Measurements from ENCODE around the gene ITGA2B.
A peak's percentile ranks its signal among the peaks of the same experiment; 100 is the strongest.
"Not testable (repeated sequence)": the region's sequence is repeated elsewhere in the genome, so short reads cannot be mapped to it uniquely, and the experiment has no call there.

ITGA2B gene

GRCh38 chr17:44389281-44389680, at the start of gene ITGA2B:
Gene ITGA2B (minus strand): TSS chr17:44389649. CDS start chr17:44389473, 176 bp downstream.
- DNase-seq (ENCODE audit: low read depth), result peak; percentile 97

GRCh38 chr17:44439168-44439567, 49.7 kb upstream of the ITGA2B start:
- DNase-seq (ENCODE audit: low read depth), result no peak

- no peak for DNase-seq (ENCODE audit: low read depth)
Observed at GRCh38 chr17:44438636-44439035, 49.2 kb upstream of the ITGA2B start.

GRCh38 chr17:44436336-44436735, 46.9 kb upstream of the ITGA2B start:
- no peak for DNase-seq (ENCODE audit: low read depth)

GRCh38 chr17:44432254-44433157, 43.1 kb upstream of the ITGA2B start:
- no peak for DNase-seq (ENCODE audit: low read depth)

- DNase-seq (ENCODE audit: low read depth), result no peak
Observed at GRCh38 chr17:44424828-44425461, 35.5 kb upstream of the ITGA2B start.

- DNase-seq (ENCODE audit: low read depth), result no peak
Observed at GRCh38 chr17:44417553-44417952, 28.1 kb upstream of the ITGA2B start.

GRCh38 chr17:44416558-44417289, 27.3 kb upstream of the ITGA2B start:
- DNase-seq (ENCODE audit: low read depth), result no peak

- no peak for DNase-seq (ENCODE audit: low read depth)
Observed at GRCh38 chr17:44414394-44415155, 25.1 kb upstream of the ITGA2B start.

- DNase-seq (ENCODE audit: low read depth), result no peak
Observed at GRCh38 chr17:44409309-44410028, 20.0 kb upstream of the ITGA2B start.

GRCh38 chr17:44408786-44409185, 19.3 kb upstream of the ITGA2B start:
- DNase-seq (ENCODE audit: low read depth), result no peak

GRCh38 chr17:44402564-44403172, 13.2 kb upstream of the ITGA2B start:
- no peak for DNase-seq (ENCODE audit: low read depth)

GRCh38 chr17:44400226-44400847, 10.9 kb upstream of the ITGA2B start:
- DNase-seq (ENCODE audit: low read depth), result no peak

GRCh38 chr17:44398692-44399691, 9.5 kb upstream of the ITGA2B start:
- DNase-seq (ENCODE audit: low read depth), result no peak

- no peak for DNase-seq (ENCODE audit: low read depth)
Observed at GRCh38 chr17:44397479-44398440, 8.3 kb upstream of the ITGA2B start.

- DNase-seq (ENCODE audit: low read depth), result no peak
Observed at GRCh38 chr17:44396946-44397345, 7.5 kb upstream of the ITGA2B start.

- DNase-seq (ENCODE audit: low read depth), result no peak
Observed at GRCh38 chr17:44394833-44395232, 5.4 kb upstream of the ITGA2B start.

- DNase-seq (ENCODE audit: low read depth), result not testable (repeated sequence)
Observed at GRCh38 chr17:44394112-44394511, 4.7 kb upstream of the ITGA2B start.
